Measurements from ENCODE around the gene POU2F1.

GRCh38 chr1:167219194-167219593, 1.5 kb upstream of the POU2F1 start:
- no peak for TF ChIP-seq CTCF (IDR thresholded peaks at IDR 0.05)
- no peak for TF ChIP-seq POLR2A (IDR thresholded peaks at IDR 0.05)
